ENCODE results near the gene CTDSPL. TPM values are rescaled to one million over a fixed set of nuclear protein-coding genes. Genes with fewer than 3 reads are reported as not detected.

Gene CTDSPL
- total and polyA plus RNA-seq, 2 of the 8 experiments (the other 6 are each of a cell fraction or from before 2014, with no cell fraction given), result 20.3 to 42.2 TPM

GRCh38 chr3:37980462-37981347, 119.0 kb downstream of the CTDSPL start (continued):
- no peak for TF ChIP-seq CHD7 (IDR thresholded peaks at IDR 0.05; ENCODE audit: insufficient replicate concordance, low read length)
- TF ChIP-seq NANOG (IDR thresholded peaks at IDR 0.05; ENCODE audit: insufficient read depth, low read depth, low read length, poor library complexity, severe bottlenecking), result no peak
- no peak for TF ChIP-seq TCF12 (IDR thresholded peaks at IDR 0.05; ENCODE audit: low read depth, low read length)
- no peak for TF ChIP-seq BCL11A (IDR thresholded peaks at IDR 0.05; ENCODE audit: low read depth in 2 of 2, low read length in 2 of 2)
- TF ChIP-seq POLR2AphosphoS5 (IDR thresholded peaks at IDR 0.05; ENCODE audit: low read depth, low read length), result no peak
- TF ChIP-seq SP2 (IDR thresholded peaks at IDR 0.05; ENCODE audit: low read length), result no peak
- TF ChIP-seq RXRA (IDR thresholded peaks at IDR 0.05; ENCODE audit: insufficient read depth, low read depth, low read length), result no peak
